H9 (cell line): Measurements from ENCODE around the gene SRBD1. TPM values are rescaled to one million over a fixed set of nuclear protein-coding genes. Genes with fewer than 3 reads are reported as not detected.

ENCODE experiments used
- DNase-seq: peaks from one replicate; pipeline ENCODE4 v3.0.0-alpha.2; 2017
- H2AFZ ChIP-seq: one replicate; pipeline ENCODE4 v1.6.1; 2013; ENCODE audit warnings: mild to moderate bottlenecking, low read length, control low read depth, moderate library complexity
- H2AK5ac ChIP-seq: 2 replicates; pipeline ENCODE4 v1.6.1; 2013; ENCODE audit warnings: low read length, control low read depth, mixed read lengths; ENCODE audit not compliant: insufficient read length
- H2BK120ac ChIP-seq: one replicate; pipeline ENCODE4 v1.6.1; 2013; ENCODE audit warnings: low read depth, mild to moderate bottlenecking, low read length, control low read depth, inconsistent platforms; ENCODE audit not compliant: poor library complexity, severe bottlenecking
- H2BK12ac ChIP-seq: 2 replicates; pipeline ENCODE4 v1.6.1; 2013; ENCODE audit warnings: low read length, control low read depth, mixed read lengths, low read depth; ENCODE audit not compliant: insufficient read length
- H2BK15ac ChIP-seq: 2 replicates; pipeline ENCODE4 v1.6.1; 2013; ENCODE audit warnings: low read depth, low read length, control low read depth
- H2BK20ac ChIP-seq: one replicate; pipeline ENCODE4 v1.6.1; 2013; ENCODE audit warnings: low read depth, mild to moderate bottlenecking, low read length, control low read depth, inconsistent platforms; ENCODE audit not compliant: poor library complexity, severe bottlenecking
- H2BK5ac ChIP-seq: 2 replicates; pipeline ENCODE4 v1.6.1; 2013; ENCODE audit warnings: low read length, control low read depth, mixed read lengths; ENCODE audit not compliant: insufficient read length
- H3K14ac ChIP-seq: 2 replicates; pipeline ENCODE4 v1.6.1; 2013; ENCODE audit warnings: low read length, control low read depth; ENCODE audit not compliant: insufficient read depth
- H3K18ac ChIP-seq: 2 replicates; pipeline ENCODE4 v1.6.1; 2013; ENCODE audit warnings: low read depth, mild to moderate bottlenecking, mixed read lengths, low read length, control low read depth; ENCODE audit not compliant: insufficient read length
- H3K23ac ChIP-seq: 2 replicates; pipeline ENCODE4 v1.6.1; 2013; ENCODE audit warnings: low read length, control low read depth, mixed read lengths, low read depth; ENCODE audit not compliant: insufficient read length
- H3K23me2 ChIP-seq: 2 replicates; pipeline ENCODE4 v1.6.1; 2013; ENCODE audit warnings: low read depth, mild to moderate bottlenecking, mixed read lengths, low read length, control low read depth; ENCODE audit not compliant: insufficient read length, poor library complexity, severe bottlenecking
- H3K27ac ChIP-seq: 2 replicates; pipeline ENCODE4 v1.5.1; 2013; ENCODE audit warnings: low read length, control low read depth, mixed read lengths, low read depth; ENCODE audit not compliant: insufficient read length
- H3K27me3 ChIP-seq: 2 replicates; pipeline ENCODE4 v1.6.1; 2013; ENCODE audit warnings: low read length, control low read depth, inconsistent platforms; ENCODE audit not compliant: insufficient read depth
- H3K4ac ChIP-seq: 2 replicates; pipeline ENCODE4 v1.6.1; 2013; ENCODE audit warnings: low read depth, mild to moderate bottlenecking, control low read depth, inconsistent platforms, low read length, moderate library complexity
- H3K4me1 ChIP-seq: 2 replicates; pipeline ENCODE4 v1.6.1; 2013; ENCODE audit warnings: low read length, control low read depth, inconsistent platforms; ENCODE audit not compliant: insufficient read depth
- H3K4me2 ChIP-seq: 2 replicates; pipeline ENCODE4 v1.6.1; 2013; ENCODE audit warnings: low read length, control low read depth, mixed read lengths; ENCODE audit not compliant: insufficient read length, insufficient read depth
- H3K56ac ChIP-seq: 2 replicates; pipeline ENCODE4 v1.6.1; 2013; ENCODE audit warnings: low read depth, mild to moderate bottlenecking, mixed read lengths, low read length, control low read depth; ENCODE audit not compliant: insufficient read length
- H3K79me1 ChIP-seq: 2 replicates; pipeline ENCODE4 v1.6.1; 2013; ENCODE audit warnings: low read depth, mild to moderate bottlenecking, moderate library complexity, low read length, control low read depth, inconsistent platforms; ENCODE audit not compliant: insufficient read depth, poor library complexity, severe bottlenecking
- H3K79me2 ChIP-seq: 2 replicates; pipeline ENCODE4 v1.6.1; 2013; ENCODE audit warnings: low read length, control low read depth, inconsistent platforms; ENCODE audit not compliant: insufficient read depth
- H3K9ac ChIP-seq: 2 replicates; pipeline ENCODE4 v1.6.1; 2013; ENCODE audit warnings: low read length, control low read depth, mixed read lengths; ENCODE audit not compliant: insufficient read length; ENCODE audit errors: extremely low read depth
- H3K9me3 ChIP-seq: one replicate; pipeline ENCODE4 v1.6.1; 2013; ENCODE audit warnings: low read depth, low read length, inconsistent platforms; ENCODE audit not compliant: control insufficient read depth
- H3T11ph ChIP-seq: one replicate; pipeline ENCODE4 v1.6.1; 2013; ENCODE audit warnings: mild to moderate bottlenecking, low read length, control low read depth, inconsistent platforms
- H4K20me1 ChIP-seq: one replicate; pipeline ENCODE4 v1.6.1; 2013; ENCODE audit not compliant: control insufficient read depth, insufficient read length, insufficient read depth
- H4K5ac ChIP-seq: 2 replicates; pipeline ENCODE4 v1.6.1; 2013; ENCODE audit warnings: low read depth, mild to moderate bottlenecking, mixed read lengths, low read length, control low read depth; ENCODE audit not compliant: insufficient read length
- H4K8ac ChIP-seq: replicated peaks from 2 replicates; pipeline ENCODE4 v1.6.1; 2013; ENCODE audit warnings: low read length, control low read depth, mixed read lengths, low read depth; ENCODE audit not compliant: insufficient read length
- H4K91ac ChIP-seq: 2 replicates; pipeline ENCODE4 v1.6.1; 2013; ENCODE audit warnings: low read depth, mild to moderate bottlenecking, moderate library complexity, mixed read lengths, low read length, control low read depth; ENCODE audit not compliant: insufficient read length
- H3K27ac Mint-ChIP-seq, 3 experiments: 2 replicates in 2 of 3; 3 replicates in 1 of 3; pipeline ENCODE4 v1.8.0; 2020 to 2021; ENCODE audit warnings: mixed read lengths in 3 of 3, mild to moderate bottlenecking in 1 of 3, moderate library complexity in 1 of 3
- H3K27me3 Mint-ChIP-seq: 2 replicates; pipeline ENCODE4 v1.8.0; 2021; ENCODE audit warnings: low read depth, mild to moderate bottlenecking, moderate library complexity, mixed read lengths
- H3K36me3 Mint-ChIP-seq, 3 experiments: 2 replicates in 2 of 3; 3 replicates in 1 of 3; pipeline ENCODE4 v1.8.0; 2020 to 2021; ENCODE audit warnings: low read depth in 3 of 3, mixed read lengths in 3 of 3; ENCODE audit not compliant: insufficient read depth in 1 of 3
- H3K4me1 Mint-ChIP-seq, 2 experiments: 2 replicates each; pipeline ENCODE4 v1.8.0; 2020; ENCODE audit warnings: mixed read lengths in 2 of 2
- H3K4me3 Mint-ChIP-seq, 2 experiments: 2 replicates in 1 of 2; 3 replicates in 1 of 2; pipeline ENCODE4 v1.8.0; 2020 to 2021; ENCODE audit warnings: mild to moderate bottlenecking in 2 of 2, mixed read lengths in 2 of 2, moderate library complexity in 1 of 2
- H3K9me3 Mint-ChIP-seq, 2 experiments: 2 replicates in 1 of 2; 3 replicates in 1 of 2; pipeline ENCODE4 v1.8.0; 2020; ENCODE audit warnings: mild to moderate bottlenecking in 2 of 2, mixed read lengths in 2 of 2, moderate library complexity in 1 of 2
- WGBS: extraction: QIAGEN DNeasy Blood & Tissue Kit; methylation state at CpG from one replicate; pipeline ENCODE4 v1.1.7; 2013; ENCODE audit warnings: missing lambda C conversion rate, low lambda C conversion rate, mixed read lengths; ENCODE audit not compliant: insufficient read length; ENCODE audit errors: extremely low coverage; 5-methylcytosine and 5-hydroxymethylcytosine counted together
- total RNA-seq: library from RNA; stranded (reverse); gene quantifications from 2 replicates; pipeline ENCODE4 v1.2.1, GENCODE V29; 2021
- TF ChIP-seq, protein P1 (sequence below): fragments of 200-600 bp; sonication (generic); conservative IDR thresholded peaks from 3 replicates; pipeline ENCODE4 v1.8.0; 2021; ENCODE audit warnings: antibody characterized with exemption, mild to moderate bottlenecking

SRBD1 gene
- total RNA-seq, 1 experiment from 2014 or later, result 18.3 TPM

DNA sequence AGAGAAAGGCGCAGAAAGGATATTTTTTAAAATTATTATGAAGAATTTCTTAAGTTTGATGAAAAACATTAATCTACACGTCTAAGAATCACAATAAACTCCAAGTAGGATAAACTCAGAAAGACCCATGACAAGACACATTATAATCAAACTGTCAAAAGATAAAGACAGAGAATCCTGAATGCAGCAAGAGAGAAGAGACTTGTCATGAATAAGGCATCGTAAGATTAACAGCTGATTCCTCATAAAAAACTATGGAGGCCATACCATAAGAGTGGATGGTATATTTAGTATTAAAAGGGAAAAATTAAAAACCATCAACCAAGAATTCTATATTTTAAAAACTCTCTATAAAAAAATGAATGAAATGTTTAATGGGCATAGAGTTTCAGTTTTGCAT is 39.1 kb downstream of the SRBD1 start:
- peaks cover 3% of the 10 kb centered on the region for H3K4me1 ChIP-seq
- no peak overlapping the region for H2BK15ac ChIP-seq
- no CpG with 5 or more reads among the region's 3 CpGs for WGBS
- H2BK20ac ChIP-seq, result no peak overlapping the region
- no peaks in the 10 kb centered on the region for H3K79me1 ChIP-seq
- no peak overlapping the region for H3K14ac ChIP-seq
- H3K4ac ChIP-seq, result no peak overlapping the region
- H3K27ac ChIP-seq, result no peak overlapping the region
- no peak for DNase-seq
- no peak overlapping the region for H2BK5ac ChIP-seq
- H4K91ac ChIP-seq, result no peak overlapping the region
- no peak overlapping the region for H3K9ac ChIP-seq
- no peaks in the 10 kb centered on the region for H3K9me3 ChIP-seq
- H3K36me3 Mint-ChIP-seq, result peaks cover 7 to 23% (median 13%) of the 10 kb centered on the region in 3 experiments; a peak in 6 of 7 replicates
- no peak overlapping the region for H3K27ac Mint-ChIP-seq
- no peak overlapping the region for H2AK5ac ChIP-seq
- no peak overlapping the region for H3K4me3 Mint-ChIP-seq
- H3K79me2 ChIP-seq, result no peaks in the 10 kb centered on the region
- H3T11ph ChIP-seq, result no peak overlapping the region
- H3K9me3 Mint-ChIP-seq, result no peaks in the 10 kb centered on the region
- H4K8ac ChIP-seq, result no peak overlapping the region
- H3K23me2 ChIP-seq, result no peaks in the 10 kb centered on the region
- peaks cover 23 to 30% of the 10 kb centered on the region in 2 experiments for H3K4me1 Mint-ChIP-seq
- no peak overlapping the region for H3K23ac ChIP-seq
- H3K27me3 ChIP-seq, result no peaks in the 10 kb centered on the region
- H4K20me1 ChIP-seq, result no peaks in the 10 kb centered on the region
- H2AFZ ChIP-seq, result no peak overlapping the region
- no peak overlapping the region for H2BK12ac ChIP-seq
- no peak overlapping the region for H3K18ac ChIP-seq
- TF ChIP-seq, protein P1, sequence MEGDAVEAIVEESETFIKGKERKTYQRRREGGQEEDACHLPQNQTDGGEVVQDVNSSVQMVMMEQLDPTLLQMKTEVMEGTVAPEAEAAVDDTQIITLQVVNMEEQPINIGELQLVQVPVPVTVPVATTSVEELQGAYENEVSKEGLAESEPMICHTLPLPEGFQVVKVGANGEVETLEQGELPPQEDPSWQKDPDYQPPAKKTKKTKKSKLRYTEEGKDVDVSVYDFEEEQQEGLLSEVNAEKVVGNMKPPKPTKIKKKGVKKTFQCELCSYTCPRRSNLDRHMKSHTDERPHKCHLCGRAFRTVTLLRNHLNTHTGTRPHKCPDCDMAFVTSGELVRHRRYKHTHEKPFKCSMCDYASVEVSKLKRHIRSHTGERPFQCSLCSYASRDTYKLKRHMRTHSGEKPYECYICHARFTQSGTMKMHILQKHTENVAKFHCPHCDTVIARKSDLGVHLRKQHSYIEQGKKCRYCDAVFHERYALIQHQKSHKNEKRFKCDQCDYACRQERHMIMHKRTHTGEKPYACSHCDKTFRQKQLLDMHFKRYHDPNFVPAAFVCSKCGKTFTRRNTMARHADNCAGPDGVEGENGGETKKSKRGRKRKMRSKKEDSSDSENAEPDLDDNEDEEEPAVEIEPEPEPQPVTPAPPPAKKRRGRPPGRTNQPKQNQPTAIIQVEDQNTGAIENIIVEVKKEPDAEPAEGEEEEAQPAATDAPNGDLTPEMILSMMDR, result no peak
- H3K27me3 Mint-ChIP-seq, result no peaks in the 10 kb centered on the region
- no peak overlapping the region for H3K4me2 ChIP-seq
- no peak overlapping the region for H4K5ac ChIP-seq
- no peak overlapping the region for H2BK120ac ChIP-seq
- no peak overlapping the region for H3K56ac ChIP-seq
